AG09319 (cell line): Measurements from ENCODE around the gene ETFBKMT.

Source experiments
- DNase-seq: peaks from one replicate; pipeline ENCODE4 v3.0.0-alpha.2; 2010; ENCODE audit warnings: low read depth; ENCODE audit errors: extremely low read depth
- TF ChIP-seq, protein P1 (sequence below): IDR thresholded peaks from 2 replicates; pipeline ENCODE4 v1.5.1; 2011; ENCODE audit warnings: low read depth, mild to moderate bottlenecking, inconsistent platforms, low read length, moderate library complexity

Gene ETFBKMT

DNA sequence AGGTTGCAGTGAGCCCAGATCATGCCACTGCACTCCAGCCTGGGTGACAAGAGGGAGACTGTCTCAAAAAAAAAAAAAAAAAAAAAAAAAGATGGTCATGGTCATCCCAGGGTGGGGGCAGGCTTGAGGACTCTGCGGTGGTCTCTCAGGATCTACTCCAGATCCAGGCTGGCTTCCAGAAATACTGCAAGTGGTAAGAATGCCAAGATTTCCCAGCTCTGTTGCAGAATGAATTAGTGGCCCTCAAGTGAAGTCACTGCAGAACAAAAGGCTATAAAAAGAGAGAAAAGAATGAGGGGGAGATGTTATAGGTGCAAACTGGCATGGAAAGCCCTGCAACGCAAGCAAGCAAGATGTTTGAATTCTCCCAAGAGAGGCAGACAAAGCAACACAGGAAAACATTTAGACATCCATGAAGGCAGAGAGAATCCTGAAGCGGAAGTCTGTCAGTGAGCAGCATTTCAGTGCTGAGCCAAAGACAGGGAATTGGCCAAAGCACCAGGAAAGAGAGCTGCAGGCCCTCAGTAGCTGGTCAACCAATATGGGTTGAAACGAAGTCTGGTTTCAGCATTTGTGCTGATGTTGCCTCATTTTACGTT is 31.9 kb upstream of the ETFBKMT start:
- DNase-seq, result no peak
- TF ChIP-seq, protein P1, sequence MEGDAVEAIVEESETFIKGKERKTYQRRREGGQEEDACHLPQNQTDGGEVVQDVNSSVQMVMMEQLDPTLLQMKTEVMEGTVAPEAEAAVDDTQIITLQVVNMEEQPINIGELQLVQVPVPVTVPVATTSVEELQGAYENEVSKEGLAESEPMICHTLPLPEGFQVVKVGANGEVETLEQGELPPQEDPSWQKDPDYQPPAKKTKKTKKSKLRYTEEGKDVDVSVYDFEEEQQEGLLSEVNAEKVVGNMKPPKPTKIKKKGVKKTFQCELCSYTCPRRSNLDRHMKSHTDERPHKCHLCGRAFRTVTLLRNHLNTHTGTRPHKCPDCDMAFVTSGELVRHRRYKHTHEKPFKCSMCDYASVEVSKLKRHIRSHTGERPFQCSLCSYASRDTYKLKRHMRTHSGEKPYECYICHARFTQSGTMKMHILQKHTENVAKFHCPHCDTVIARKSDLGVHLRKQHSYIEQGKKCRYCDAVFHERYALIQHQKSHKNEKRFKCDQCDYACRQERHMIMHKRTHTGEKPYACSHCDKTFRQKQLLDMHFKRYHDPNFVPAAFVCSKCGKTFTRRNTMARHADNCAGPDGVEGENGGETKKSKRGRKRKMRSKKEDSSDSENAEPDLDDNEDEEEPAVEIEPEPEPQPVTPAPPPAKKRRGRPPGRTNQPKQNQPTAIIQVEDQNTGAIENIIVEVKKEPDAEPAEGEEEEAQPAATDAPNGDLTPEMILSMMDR, result no peak

- TF ChIP-seq, protein P1, result no peak
- peak; percentile 8 for DNase-seq
Measured at GRCh38 chr12:31629756-31630732, 29.4 kb upstream of the ETFBKMT start.

GRCh38 chr12:31631023-31631724 is 28.3 kb upstream of the ETFBKMT start:
- TF ChIP-seq, protein P1, result no peak
- no peak for DNase-seq

- TF ChIP-seq, protein P1, result no peak
- no peak for DNase-seq
Measured at GRCh38 chr12:31631809-31632208, 27.7 kb upstream of the ETFBKMT start.

DNA sequence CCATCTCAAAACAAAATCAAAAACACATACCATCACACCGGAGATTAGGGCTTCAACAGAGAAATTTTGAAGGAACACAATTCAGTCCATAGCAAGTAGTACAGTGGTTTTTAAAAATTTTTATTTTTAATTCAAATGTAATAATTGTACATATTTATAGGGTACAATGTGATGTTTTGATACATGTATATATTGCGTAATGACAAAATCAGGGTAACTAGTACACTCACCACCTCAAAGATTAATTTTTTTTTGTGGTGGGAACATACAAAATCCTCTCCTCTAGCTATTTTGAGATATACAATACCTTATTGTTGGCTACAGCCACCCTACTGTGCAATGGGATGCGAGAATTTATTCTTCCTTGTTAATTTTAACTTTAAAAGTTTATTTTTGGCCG is 26.0 kb upstream of the ETFBKMT start:
- TF ChIP-seq, protein P1, result no peak
- DNase-seq, result no peak

GRCh38 chr12:31634620-31635019 is 24.9 kb upstream of the ETFBKMT start:
- DNase-seq, result no peak
- TF ChIP-seq, protein P1, result no peak
